GM23248 (cell line): ENCODE data around the gene CMIP. TPM values are rescaled to one million over a fixed set of nuclear protein-coding genes. Genes with fewer than 3 reads are reported as not detected.

Experiments
- DNase-seq: peaks from one replicate; pipeline ENCODE4 v3.0.0-alpha.2; 2015
- H2AFZ ChIP-seq: fragments of 200-600 bp; sonication (generic); 2 replicates; pipeline ENCODE4 v1.6.1; 2016; ENCODE audit warnings: antibody characterized with exemption
- H3F3A ChIP-seq: fragments of 200-600 bp; sonication (generic); 2 replicates; pipeline ENCODE4 v1.6.1; 2016; ENCODE audit warnings: mild to moderate bottlenecking, antibody characterized with exemption, mixed run types; ENCODE audit not compliant: insufficient read depth
- H3K27ac ChIP-seq: fragments of 200-600 bp; sonication (generic); 2 replicates; pipeline ENCODE4 v1.5.1; 2016; ENCODE audit warnings: mild to moderate bottlenecking
- H3K27me3 ChIP-seq: fragments of 200-600 bp; sonication (generic); replicated peaks from 2 replicates; pipeline ENCODE4 v1.6.1; 2016; ENCODE audit warnings: mild to moderate bottlenecking; ENCODE audit not compliant: insufficient read depth
- H3K36me3 ChIP-seq: fragments of 200-600 bp; sonication (generic); 2 replicates; pipeline ENCODE4 v1.6.1; 2016; ENCODE audit warnings: low read depth, mild to moderate bottlenecking
- H3K4me1 ChIP-seq: fragments of 200-600 bp; sonication (generic); 2 replicates; pipeline ENCODE4 v1.6.1; 2016; ENCODE audit warnings: mild to moderate bottlenecking; ENCODE audit not compliant: insufficient read depth
- H3K4me2 ChIP-seq: fragments of 200-600 bp; sonication (generic); one replicate; pipeline ENCODE4 v1.6.1; 2016; ENCODE audit warnings: mild to moderate bottlenecking; ENCODE audit not compliant: unreplicated experiment
- H3K4me3 ChIP-seq: fragments of 200-600 bp; sonication (generic); 2 replicates; pipeline ENCODE4 v1.5.1; 2016; ENCODE audit warnings: mild to moderate bottlenecking
- H3K79me2 ChIP-seq: fragments of 200-600 bp; sonication (generic); 2 replicates; pipeline ENCODE4 v1.6.1; 2016; ENCODE audit warnings: mild to moderate bottlenecking; ENCODE audit not compliant: insufficient read depth
- H3K9ac ChIP-seq: fragments of 200-600 bp; sonication (generic); 2 replicates; pipeline ENCODE4 v1.6.1; 2016; ENCODE audit warnings: mild to moderate bottlenecking
- H3K9me2 ChIP-seq: fragments of 200-600 bp; sonication (generic); 2 replicates; pipeline ENCODE4 v1.6.1; 2016; ENCODE audit warnings: mixed run types, mild to moderate bottlenecking, moderate library complexity; ENCODE audit not compliant: insufficient read depth
- H3K9me3 ChIP-seq: fragments of 200-600 bp; sonication (generic); one replicate; pipeline ENCODE4 v1.6.1; 2017; ENCODE audit warnings: low read depth
- H4K20me1 ChIP-seq: fragments of 200-600 bp; sonication (generic); 2 replicates; pipeline ENCODE4 v1.6.0; 2016; ENCODE audit not compliant: insufficient read depth
- EZH2 ChIP-seq: fragments of 200-600 bp; sonication (generic); IDR thresholded peaks from 2 replicates; pipeline ENCODE4 v1.6.1; 2018; ENCODE audit warnings: antibody characterized with exemption, mild to moderate bottlenecking; ENCODE audit not compliant: insufficient read depth, poor library complexity, severe bottlenecking
- EZH2phosphoT487 ChIP-seq: fragments of 200-600 bp; sonication (generic); IDR thresholded peaks from 2 replicates; pipeline ENCODE4 v1.6.1; 2018; ENCODE audit warnings: antibody characterized with exemption, moderate library complexity, mild to moderate bottlenecking, low read depth; ENCODE audit not compliant: insufficient read depth
- WGBS, 2 experiments: methylation state at CpG; one replicate each; pipeline ENCODE4 v1.1.6; 2015 to 2017; ENCODE audit warnings: low lambda C conversion rate in 2 of 2, low coverage in 1 of 2; ENCODE audit errors: missing lambda C conversion rate in 2 of 2; 5-methylcytosine and 5-hydroxymethylcytosine counted together
- in situ Hi-C: fragments of 300-500 bp; cut with MboI; formaldehyde crosslinking; loops from 2 replicates; pipeline ENCODE4 v1.15.0; 2020
- polyA plus RNA-seq: library from polyadenylated mRNA; unstranded; fragments of >200 nt; fragmentation: Nextera tagmentation; extraction: Ambion mirVana; gene quantifications from 2 replicates; pipeline ENCODE4 v1.2.1, GENCODE V29; 2016
- total RNA-seq: library from RNA; depleted of rRNA; stranded (reverse); fragments of >200 nt; shearing (Covaris generic); gene quantifications from 2 replicates; pipeline ENCODE4 v1.2.3, GENCODE V29; 2014

The CMIP gene
- total and polyA plus RNA-seq, 2 experiments from 2014 or later: 1.5 to 9.5 TPM

DNA sequence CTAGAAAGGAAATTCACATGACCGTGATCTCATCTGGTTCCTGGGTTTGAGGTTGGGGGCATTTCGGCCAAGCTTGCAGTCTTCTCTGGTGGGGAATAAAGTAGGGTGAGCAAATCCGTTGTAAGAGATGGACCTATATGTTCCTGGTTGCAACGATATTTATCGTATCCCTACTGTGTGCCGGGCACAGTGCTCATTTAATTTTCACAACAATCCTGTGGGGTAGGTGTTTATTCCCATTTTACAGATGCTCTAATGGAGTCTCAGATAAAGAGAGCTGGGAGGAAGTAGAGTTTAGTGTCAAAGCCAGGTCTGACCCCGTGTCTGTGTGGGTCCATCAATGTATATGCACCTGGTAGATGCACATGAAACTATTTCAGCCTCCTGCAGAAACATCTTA is 9.4 kb downstream of the CMIP start:
- Histone ChIP-seq H3K9me2 (no peaks in the 10 kb centered on the region), H4K20me1 (peaks cover 5% of the 10 kb centered on the region; the same call in 1 of the 2 replicates), H3K4me3 (no peak overlapping the region), H3K9ac (no peak overlapping the region), H3K4me2 (no peak overlapping the region), H2AFZ (no peak overlapping the region), H3K36me3 (no peaks in the 10 kb centered on the region), H3K4me1 (peaks cover 11% of the 10 kb centered on the region), H3K27ac (no peak overlapping the region), H3K79me2 (peaks cover 100% of the 10 kb centered on the region), H3K27me3 (no peaks in the 10 kb centered on the region), H3K9me3 (no peaks in the 10 kb centered on the region), H3F3A (no peaks in the 10 kb centered on the region; the same call in 1 of the 2 replicates)
- TF ChIP-seq EZH2: no peak
- no peak for TF ChIP-seq EZH2phosphoT487
- DNase-seq: no peak
- in situ Hi-C loops: no loop called here
- WGBS, 2 experiments: 95% methylated on average over 7 of the region's 7 CpGs

DNA sequence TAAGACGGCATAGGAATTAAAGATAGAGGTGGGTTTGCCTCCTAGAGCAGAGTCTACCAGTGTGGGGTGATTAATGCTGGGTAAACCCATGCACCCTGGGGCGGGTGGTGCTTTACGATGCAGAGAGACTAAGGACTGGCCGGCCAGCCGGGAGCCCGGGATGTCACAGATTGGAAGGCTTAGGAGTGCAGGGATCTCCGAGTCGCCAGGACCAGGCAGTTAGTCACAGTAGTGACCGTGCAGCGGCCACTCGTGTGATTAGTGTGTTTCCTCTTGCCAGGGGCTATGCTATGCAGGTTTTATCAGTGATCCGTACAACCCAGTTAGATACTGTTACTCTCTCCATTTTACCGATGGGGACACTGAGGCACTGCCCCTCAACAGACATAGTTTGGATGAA is 10.4 kb downstream of the CMIP start:
- in situ Hi-C loops: no loop called here
- H3K4me1 ChIP-seq: peaks cover 11% of the 10 kb centered on the region
- H3K79me2 ChIP-seq: peaks cover 100% of the 10 kb centered on the region
- H4K20me1 ChIP-seq: peaks cover 3% of the 10 kb centered on the region; the same call in 1 of the 2 replicates
- no peak overlapping the region for H3K4me2 ChIP-seq
- no peaks in the 10 kb centered on the region for H3K36me3 ChIP-seq
- no peaks in the 10 kb centered on the region for H3K27me3 ChIP-seq
- WGBS, 2 experiments: 95% methylated on average over 13 of the region's 13 CpGs
- no peak for TF ChIP-seq EZH2
- no peak for TF ChIP-seq EZH2phosphoT487
- H2AFZ ChIP-seq: no peak overlapping the region
- H3K9me3 ChIP-seq: no peaks in the 10 kb centered on the region
- H3K9me2 ChIP-seq: no peaks in the 10 kb centered on the region
- no peak overlapping the region for H3K4me3 ChIP-seq
- H3F3A ChIP-seq: no peaks in the 10 kb centered on the region; the same call in 1 of the 2 replicates
- no peak overlapping the region for H3K9ac ChIP-seq
- H3K27ac ChIP-seq: no peak overlapping the region
- DNase-seq: no peak

DNA sequence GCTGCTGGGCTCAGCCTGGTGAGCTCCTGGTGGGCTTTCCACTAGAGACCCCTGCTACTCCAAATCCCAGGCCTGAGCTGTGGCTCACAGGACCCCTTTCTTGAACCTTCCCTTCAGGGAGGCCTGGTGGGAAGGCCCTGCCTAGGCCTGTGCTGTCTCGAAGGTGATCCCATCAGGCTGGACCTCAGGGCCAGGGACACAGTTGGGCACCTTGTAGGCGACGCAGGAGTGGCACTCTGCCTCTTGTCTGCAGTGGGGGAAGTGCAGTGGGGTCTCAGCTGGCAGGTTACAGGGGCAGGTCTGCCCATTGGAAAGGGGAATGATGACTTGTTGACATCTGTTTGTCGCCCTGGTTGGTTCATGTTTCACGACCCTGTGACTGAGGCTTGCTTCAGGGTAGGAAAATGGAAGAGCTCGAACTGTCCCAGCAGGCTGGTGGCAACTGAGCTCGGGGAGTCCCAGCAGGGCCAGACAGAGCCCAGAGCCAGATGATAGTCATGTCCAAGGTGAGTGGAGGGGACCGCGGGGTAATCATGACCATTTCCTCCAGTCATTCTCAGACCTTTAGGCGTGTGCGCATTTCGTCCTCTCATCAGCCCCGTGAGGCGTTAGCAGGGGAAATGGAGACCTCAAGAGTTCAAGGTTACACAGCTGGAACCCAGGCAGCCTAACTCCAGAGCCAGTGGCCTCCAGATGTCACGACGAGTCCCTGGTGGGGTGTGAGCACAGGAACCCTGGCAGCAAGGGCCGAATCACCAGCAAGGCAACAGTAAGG is 11.3 kb downstream of the CMIP start:
- Histone ChIP-seq H2AFZ (no peak overlapping the region), H3K4me1 (peaks cover 11% of the 10 kb centered on the region), H3K27ac (no peak overlapping the region), H3K36me3 (no peaks in the 10 kb centered on the region), H3K9me3 (no peaks in the 10 kb centered on the region), H3K9ac (no peak overlapping the region), H3K79me2 (peaks cover 100% of the 10 kb centered on the region), H3K9me2 (no peaks in the 10 kb centered on the region), H3F3A (no peaks in the 10 kb centered on the region; the same call in 1 of the 2 replicates), H4K20me1 (peaks cover 3% of the 10 kb centered on the region; the same call in 1 of the 2 replicates), H3K4me3 (no peak overlapping the region), H3K4me2 (no peak overlapping the region), H3K27me3 (no peaks in the 10 kb centered on the region)
- WGBS, 2 experiments: 83 to 84% methylated on average over 17 of the region's 17 CpGs
- DNase-seq: no peak
- TF ChIP-seq EZH2 (no peak), EZH2phosphoT487 (no peak)
- in situ Hi-C loops: no loop called here

DNA sequence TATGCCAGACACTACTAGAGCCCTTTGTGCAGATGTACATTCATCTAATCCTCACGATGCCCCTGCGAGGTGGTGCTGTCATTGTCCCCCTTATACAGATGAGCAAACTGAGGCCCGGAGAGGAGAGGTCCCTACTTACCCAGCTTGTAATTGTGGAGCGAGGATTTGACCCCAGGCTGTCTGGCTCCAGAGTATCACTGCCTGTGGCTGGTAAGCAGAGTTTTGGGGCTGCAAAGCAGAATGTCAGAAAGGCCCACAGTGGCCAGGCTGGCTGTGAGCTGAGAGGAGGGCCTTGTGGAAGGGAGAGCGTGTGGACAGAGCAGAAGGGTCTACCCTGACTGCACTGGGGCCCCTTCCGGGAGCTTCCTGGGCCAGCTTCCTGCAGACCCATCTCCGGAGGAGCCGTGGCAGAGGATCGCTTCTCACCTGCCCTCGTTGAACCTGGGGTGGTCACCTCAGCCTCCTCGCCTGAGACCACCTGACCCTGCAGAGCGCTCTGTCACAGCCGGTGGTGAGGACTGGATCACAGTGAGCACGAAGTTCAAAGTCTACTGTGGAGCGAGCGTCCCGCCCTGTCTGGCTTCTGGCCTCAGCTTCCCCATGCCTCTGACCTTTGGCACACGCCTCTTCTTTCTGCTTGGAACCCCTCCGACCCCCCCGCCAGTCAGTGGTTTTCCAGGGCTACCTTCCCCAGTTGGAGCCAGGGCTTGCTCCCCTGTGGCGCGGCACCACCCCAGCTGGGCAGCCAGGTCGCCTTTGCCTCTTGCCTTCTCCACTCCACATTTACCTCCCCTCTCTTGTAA is 12.1 kb downstream of the CMIP start:
- Histone ChIP-seq H3K4me3 (no peak overlapping the region), H3K9ac (no peak overlapping the region), H3K9me2 (no peaks in the 10 kb centered on the region), H3K4me1 (peaks cover 11% of the 10 kb centered on the region), H3K9me3 (no peaks in the 10 kb centered on the region), H3F3A (no peaks in the 10 kb centered on the region), H3K4me2 (no peak overlapping the region), H3K79me2 (peaks cover 100% of the 10 kb centered on the region), H3K27me3 (no peaks in the 10 kb centered on the region), H3K36me3 (no peaks in the 10 kb centered on the region), H2AFZ (no peak overlapping the region), H4K20me1 (peaks cover 6% of the 10 kb centered on the region), H3K27ac (no peak overlapping the region)
- DNase-seq: no peak
- 95 to 97% methylated on average over 22 of the region's 23 CpGs for WGBS, 2 experiments
- in situ Hi-C loops: no loop called here
- TF ChIP-seq EZH2 (no peak), EZH2phosphoT487 (no peak)
